ENCODE data around the gene TTC28.
A peak's percentile ranks its signal among the peaks of the same experiment; 100 is the strongest.
"Not testable (repeated sequence)": the region's sequence is repeated elsewhere in the genome, so short reads cannot be mapped to it uniquely, and the experiment has no call there.

Gene TTC28

DNA sequence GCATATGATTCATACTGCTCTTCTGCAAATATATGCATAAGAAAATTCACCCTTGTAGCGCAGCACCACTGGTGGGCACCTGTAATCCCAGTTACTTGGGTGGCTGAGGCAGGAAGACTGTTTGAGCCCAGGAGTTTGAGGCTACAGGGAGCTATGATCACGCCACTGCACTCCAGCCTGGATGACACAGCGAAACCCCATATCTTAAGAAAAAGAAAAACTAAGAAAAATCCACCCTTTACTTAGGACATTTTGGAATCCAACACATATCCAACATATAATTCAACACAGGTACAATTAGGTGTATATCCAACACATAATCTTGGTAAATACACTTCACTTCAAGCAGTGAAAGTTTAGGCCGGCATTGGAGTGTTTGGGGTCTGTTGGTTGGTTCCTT is 505.1 kb downstream of the TTC28 start:
- DNase-seq, result no peak

GRCh38 chr22:28172892-28173670 is 506.6 kb downstream of the TTC28 start:
- DNase-seq, result no peak

- peak; percentile 45 to 60 for DNase-seq
Measured at GRCh38 chr22:28171712-28172111, 507.9 kb downstream of the TTC28 start.

DNA sequence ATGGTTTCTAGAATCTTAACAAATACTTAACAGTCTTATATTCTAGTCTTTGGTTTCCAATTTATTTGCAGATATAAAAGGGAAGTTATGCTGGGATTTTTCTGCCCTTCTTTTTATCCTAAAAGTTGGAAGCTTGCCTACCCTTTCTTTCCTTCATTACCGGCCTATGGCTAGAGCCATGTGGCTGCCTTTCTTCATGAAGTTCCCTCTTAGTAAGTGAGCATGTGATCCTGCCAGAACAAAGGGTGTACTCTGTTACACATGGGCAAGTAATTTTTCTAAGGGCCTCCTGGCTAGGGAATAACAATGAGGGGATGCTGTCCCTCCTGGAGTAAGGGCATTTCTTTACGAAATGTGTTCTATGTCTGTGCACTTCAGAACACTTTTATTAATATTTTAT is 508.5 kb downstream of the TTC28 start:
- peak in 1 of 2 donors; percentile 19 for DNase-seq

DNA sequence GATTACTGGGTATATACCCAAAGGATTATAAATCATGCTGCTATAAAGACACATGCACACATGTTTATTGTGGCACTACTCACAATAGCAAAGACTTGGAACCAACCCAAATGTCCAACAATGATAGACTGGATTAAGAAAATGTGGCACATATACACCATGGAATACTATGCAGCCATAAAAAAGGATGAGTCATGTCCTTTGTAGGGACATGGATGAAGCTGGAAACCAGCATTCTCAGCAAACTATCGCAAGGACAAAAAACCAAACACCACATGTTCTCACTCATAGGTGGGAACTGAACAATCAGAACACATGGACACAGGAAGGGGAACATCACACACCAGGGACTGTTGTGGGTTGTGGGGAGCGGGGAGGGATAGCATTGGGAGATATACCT is 510.3 kb downstream of the TTC28 start:
- not testable (repeated sequence) for DNase-seq

GRCh38 chr22:28155808-28156207 is 523.8 kb downstream of the TTC28 start:
- no peak for DNase-seq

DNA sequence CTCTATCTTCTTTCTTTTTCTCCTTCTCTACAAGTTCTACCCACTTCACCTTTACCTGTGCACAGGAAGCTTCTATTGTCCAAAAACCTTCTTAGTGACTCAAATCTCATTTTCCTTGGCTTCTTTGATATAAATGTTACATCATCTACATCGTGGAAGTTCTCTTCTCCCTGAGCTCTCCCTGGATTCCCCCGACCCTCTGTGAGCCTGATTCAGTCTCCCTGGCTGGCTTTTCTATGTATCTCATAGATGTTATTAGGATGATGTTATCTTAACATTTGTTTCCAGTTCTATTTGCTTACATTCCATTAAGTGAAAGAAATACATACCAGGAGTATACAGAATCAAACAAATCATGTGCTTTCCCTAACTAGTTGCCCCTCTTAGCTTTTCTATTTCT is 524.8 kb downstream of the TTC28 start:
- no peak for DNase-seq

- no peak for DNase-seq
Measured at GRCh38 chr22:28151151-28151816, 528.4 kb downstream of the TTC28 start.

- no peak for DNase-seq
Measured at GRCh38 chr22:28148816-28149465, 530.7 kb downstream of the TTC28 start.

GRCh38 chr22:28147401-28147800 is 532.2 kb downstream of the TTC28 start:
- no peak for DNase-seq

- no peak for DNase-seq
Measured at GRCh38 chr22:28146401-28147314, 533.0 kb downstream of the TTC28 start.

- no peak for DNase-seq
Measured at GRCh38 chr22:28143961-28144745, 535.5 kb downstream of the TTC28 start.

DNA sequence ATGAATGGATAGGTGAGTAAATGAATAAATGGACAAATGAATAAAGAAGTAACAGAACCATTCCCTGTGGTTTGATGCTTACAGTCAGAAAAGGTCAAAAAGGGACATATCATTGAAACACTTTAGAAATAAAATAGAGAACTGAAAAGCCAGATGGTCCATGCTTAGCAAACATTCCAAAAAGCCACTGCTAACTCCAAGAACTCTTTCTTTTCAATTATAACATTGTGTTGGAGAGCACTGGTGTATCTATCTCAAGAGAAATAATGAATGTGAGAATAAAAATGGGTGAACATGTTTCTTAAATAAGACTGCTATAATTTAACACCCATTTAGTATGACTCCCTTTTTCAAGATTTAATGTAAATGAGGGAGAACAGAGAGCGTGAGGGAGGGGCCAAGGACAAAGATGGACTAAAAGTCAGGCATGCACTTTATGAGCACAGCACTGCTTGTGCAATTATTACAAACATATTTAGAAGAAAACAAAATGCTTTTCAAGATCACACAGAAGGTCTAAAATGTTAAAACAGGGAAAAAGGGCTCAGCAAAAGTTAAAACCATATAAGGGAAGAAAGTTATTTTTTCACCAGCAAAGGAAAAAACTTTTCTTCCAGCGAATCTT is 536.3 kb downstream of the TTC28 start:
- DNase-seq, result no peak

DNA sequence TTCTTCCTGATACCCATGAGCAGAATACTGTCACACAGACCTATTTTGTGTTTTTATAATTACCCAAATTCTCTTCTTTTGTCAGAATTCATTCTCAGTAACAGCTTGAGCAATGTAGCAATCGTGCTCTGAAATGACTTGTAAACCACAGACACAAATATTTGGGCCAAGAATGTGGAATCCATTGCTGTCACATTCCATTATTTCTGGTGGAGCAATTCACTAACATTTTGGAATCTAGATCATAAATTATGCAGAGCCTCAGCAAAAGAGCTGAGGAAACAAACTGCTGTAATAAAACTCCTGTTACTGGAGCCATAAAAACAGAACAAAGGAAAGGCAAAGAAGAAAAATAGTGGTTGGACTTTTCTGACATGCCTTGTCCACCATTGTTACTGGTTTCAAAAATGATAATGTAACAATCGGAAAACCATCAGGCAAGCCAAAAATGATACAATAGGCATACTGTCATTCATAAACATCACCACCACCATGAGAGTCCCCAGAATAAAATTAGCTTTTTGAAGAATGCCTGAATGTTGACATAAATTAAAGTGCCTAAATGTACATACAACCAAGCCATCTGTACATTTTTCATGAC is 537.2 kb downstream of the TTC28 start:
- DNase-seq, result no peak

DNA sequence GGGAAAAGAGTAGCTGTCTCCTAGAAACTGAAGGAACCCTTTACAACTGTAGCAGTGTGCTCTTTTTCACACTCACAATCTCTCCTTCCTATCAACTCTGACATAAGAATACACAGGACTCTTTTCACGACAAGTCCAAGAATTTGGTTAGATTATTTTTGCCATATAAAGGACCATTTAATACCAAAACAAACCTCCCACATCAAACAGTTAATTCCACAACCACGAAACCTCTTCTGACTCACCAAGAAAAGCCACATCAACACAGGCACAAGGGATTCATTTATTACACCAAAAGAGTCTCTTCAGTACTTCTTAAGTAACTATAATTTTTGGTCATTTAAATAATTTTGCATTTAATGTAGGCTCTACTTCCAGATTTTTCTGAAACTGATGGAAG is 538.0 kb downstream of the TTC28 start:
- no peak for DNase-seq

DNA sequence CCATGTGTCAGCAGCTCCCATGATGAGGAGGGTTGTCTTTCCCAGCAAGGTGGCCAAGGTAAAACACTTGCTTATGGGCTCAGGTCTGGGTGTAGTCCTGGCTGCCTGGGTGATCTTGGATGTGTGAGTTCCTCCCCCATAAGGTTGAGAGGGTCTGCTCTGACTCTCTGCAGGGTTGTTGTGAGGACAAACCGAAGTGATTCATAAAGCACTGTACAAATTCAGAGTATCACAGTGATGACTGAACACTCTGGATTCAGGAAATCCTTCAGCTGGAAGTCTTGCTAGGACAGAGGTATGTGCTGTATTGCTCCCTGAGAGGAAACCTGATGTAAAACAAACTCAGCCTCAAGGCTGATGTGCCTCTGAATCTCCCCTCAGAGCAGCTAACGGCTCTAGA is 539.7 kb downstream of the TTC28 start:
- DNase-seq, result no peak

- no peak for DNase-seq
Measured at GRCh38 chr22:28139516-28139915, 540.1 kb downstream of the TTC28 start.

- no peak for DNase-seq
Measured at GRCh38 chr22:28137036-28137435, 542.6 kb downstream of the TTC28 start.

- no peak for DNase-seq
Measured at GRCh38 chr22:28132466-28132865, 547.2 kb downstream of the TTC28 start.

DNA sequence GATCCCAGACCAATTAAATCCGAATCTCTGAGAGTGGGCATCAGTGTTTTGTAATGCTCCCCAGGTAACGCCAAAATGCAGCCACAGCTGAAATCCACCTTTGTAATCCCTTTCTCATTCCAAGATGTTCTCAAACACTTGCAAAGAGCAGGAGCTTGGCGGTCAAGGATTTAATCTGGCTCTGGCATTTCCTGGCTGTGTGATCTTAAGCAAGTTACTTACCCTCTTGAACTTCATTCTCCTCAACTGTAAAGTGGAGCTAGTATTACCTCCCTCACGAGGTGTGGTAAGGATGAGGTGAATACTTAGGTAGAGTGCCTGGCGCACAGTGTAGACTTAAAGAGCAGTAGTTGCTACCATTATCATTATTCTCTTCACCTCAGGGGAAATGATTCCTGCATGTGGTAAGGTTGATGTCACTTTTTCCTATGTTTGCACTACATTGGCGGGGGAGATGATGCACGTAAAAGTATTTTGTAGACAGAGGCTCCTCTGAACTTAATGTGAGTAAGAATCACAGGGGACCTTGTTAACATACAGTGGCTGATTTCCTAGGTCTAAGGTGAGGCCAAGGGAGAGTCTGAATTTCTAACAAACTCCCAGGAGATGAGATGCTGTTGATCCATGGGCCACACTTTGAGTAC is 550.2 kb downstream of the TTC28 start:
- DNase-seq, result no peak
